Measurements from ENCODE around the gene CNTN6.

DNA sequence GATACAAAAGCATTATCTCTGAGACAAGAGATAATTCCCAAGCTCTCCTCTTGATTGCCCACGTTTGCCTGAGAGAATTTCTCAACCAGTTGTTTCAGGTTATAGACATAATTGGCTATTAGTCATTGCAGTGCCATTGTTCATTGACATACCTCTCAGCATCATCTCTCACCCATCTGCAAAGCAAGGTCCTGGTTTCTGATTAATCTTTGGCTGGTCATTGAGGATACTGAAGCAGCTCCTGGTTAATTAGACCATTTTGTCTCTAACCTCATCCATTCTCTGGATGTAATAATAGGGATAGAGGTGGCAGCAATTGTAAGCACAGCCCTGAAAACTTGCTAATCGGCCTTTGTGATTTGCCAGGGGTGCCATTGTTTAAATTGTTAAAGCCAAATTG, 104.2 kb downstream of the CNTN6 start:
- TF ChIP-seq CTCF (IDR thresholded peaks at IDR 0.05) = no peak
- TF ChIP-seq POLR2A (IDR thresholded peaks at IDR 0.05) = no peak
